Liver (tissue), 9 donors: ENCODE results near the gene CASZ1. TPM values are rescaled to one million over a fixed set of nuclear protein-coding genes. Genes with fewer than 3 reads are reported as not detected.
A peak's percentile ranks its signal among the peaks of the same experiment; 100 is the strongest.

ENCODE experiments used
- DNase-seq: peaks from one replicate; pipeline ENCODE4 v3.0.0-alpha.2; 2017; ENCODE audit warnings: low spot score
- H3K27ac ChIP-seq, 2 donors: one replicate each; pipeline ENCODE4 v1.7.0; 2013; ENCODE audit warnings: inconsistent platforms in 2 of 2, low read length in 2 of 2, control low read depth in 1 of 2, low read depth in 1 of 2, mild to moderate bottlenecking in 1 of 2
- H3K27me3 ChIP-seq, 4 donors: one replicate each; pipeline versions ENCODE4 v1.6.1 to v1.7.0; 2013; ENCODE audit warnings: low read length in 3 of 4, inconsistent platforms in 1 of 4, mild to moderate bottlenecking in 1 of 4, moderate library complexity in 1 of 4; ENCODE audit not compliant: control insufficient read depth in 4 of 4, insufficient read depth in 4 of 4
- H3K36me3 ChIP-seq, 4 donors: one replicate each; pipeline versions ENCODE4 v1.6.1 to v1.7.0; 2013; ENCODE audit warnings: low read length in 3 of 4, mild to moderate bottlenecking in 3 of 4, low read depth in 1 of 4, moderate library complexity in 1 of 4; ENCODE audit not compliant: control insufficient read depth in 4 of 4, insufficient read depth in 3 of 4
- H3K4me1 ChIP-seq, 4 donors: one replicate each; pipeline versions ENCODE4 v1.6.1 to v1.7.0; 2013; ENCODE audit warnings: low read length in 3 of 4, mild to moderate bottlenecking in 3 of 4, moderate library complexity in 1 of 4; ENCODE audit not compliant: control insufficient read depth in 4 of 4, insufficient read depth in 4 of 4
- H3K4me3 ChIP-seq, 3 donors: one replicate each; pipeline versions ENCODE4 v1.6.1 to v1.7.0; 2013; ENCODE audit warnings: low read length in 3 of 3, control low read depth in 1 of 3, low read depth in 1 of 3, mild to moderate bottlenecking in 1 of 3
- H3K9ac ChIP-seq, 2 donors: one replicate each; pipeline ENCODE4 v1.7.0; 2013; ENCODE audit warnings: low read length in 2 of 2, mild to moderate bottlenecking in 2 of 2, moderate library complexity in 2 of 2, control low read depth in 1 of 2, low read depth in 1 of 2
- H3K9me3 ChIP-seq, 4 donors: one replicate each; pipeline versions ENCODE4 v1.6.1 to v1.7.0; 2013; ENCODE audit warnings: low read length in 3 of 4; ENCODE audit not compliant: control insufficient read depth in 4 of 4
- FOXA1 ChIP-seq: IDR thresholded peaks from 2 replicates; pipeline ENCODE4 v1.6.1; 2016; ENCODE audit warnings: antibody characterized with exemption
- GABPA ChIP-seq, 2 donors: IDR thresholded peaks in 1 of 2; conservative IDR thresholded peaks in 1 of 2; 2 replicates each; pipeline ENCODE4 v1.6.1; 2016; ENCODE audit warnings: antibody characterized with exemption in 2 of 2, mild to moderate bottlenecking in 1 of 2, moderate library complexity in 1 of 2
- HNF4A ChIP-seq, 2 donors: conservative IDR thresholded peaks; 2 replicates each; pipeline ENCODE4 v1.6.1; 2016; ENCODE audit warnings: antibody characterized with exemption in 2 of 2, mild to moderate bottlenecking in 2 of 2
- HNF4G ChIP-seq: IDR thresholded peaks from 2 replicates; pipeline ENCODE4 v1.6.1; 2016; ENCODE audit warnings: antibody characterized with exemption
- JUND ChIP-seq, 2 donors: IDR thresholded peaks; 2 replicates each; pipeline ENCODE4 v1.6.1; 2016; ENCODE audit warnings: antibody characterized with exemption in 2 of 2
- RAD21 ChIP-seq, 2 donors: IDR thresholded peaks; 2 replicates each; pipeline ENCODE4 v1.6.1; 2016; ENCODE audit warnings: antibody characterized with exemption in 2 of 2, mild to moderate bottlenecking in 2 of 2
- REST ChIP-seq: IDR thresholded peaks from 2 replicates; pipeline ENCODE4 v1.6.1; 2016; ENCODE audit warnings: antibody characterized with exemption, mild to moderate bottlenecking
- RXRA ChIP-seq, 2 donors: IDR thresholded peaks; 2 replicates each; pipeline ENCODE4 v1.6.1; 2017 to 2018; ENCODE audit warnings: antibody characterized with exemption in 2 of 2, mild to moderate bottlenecking in 1 of 2
- SP1 ChIP-seq: IDR thresholded peaks from 2 replicates; pipeline ENCODE4 v1.6.1; 2018; ENCODE audit warnings: antibody characterized with exemption, mild to moderate bottlenecking
- YY1 ChIP-seq: IDR thresholded peaks from 2 replicates; pipeline ENCODE4 v1.6.1; 2016; ENCODE audit warnings: antibody characterized with exemption, mild to moderate bottlenecking
- WGBS: extraction: QIAGEN DNeasy Blood & Tissue Kit; methylation state at CpG from one replicate; pipeline ENCODE4 v1.1.7; 2013; 5-methylcytosine and 5-hydroxymethylcytosine counted together
- polyA plus RNA-seq, 2 donors: library from polyadenylated mRNA; stranded (reverse) in 1 of 2; unstranded in 1 of 2; fragments of 200-250 nt in 1 of 2; fragments of >200 nt in 1 of 2; fragmentation: Nextera tagmentation in 1 of 2; extraction: Ambion mirVana in 1 of 2; gene quantifications; one replicate each; pipeline versions ENCODE4 v1.2.1 to v1.2.3, GENCODE V29; 2013 to 2015
- total RNA-seq, 2 donors: library from RNA; depleted of rRNA; stranded (reverse); fragments of >200 nt; gene quantifications; one replicate each; pipeline ENCODE4 v1.2.3, GENCODE V29; 2014
- TF ChIP-seq, protein P1 (sequence below): IDR thresholded peaks from 2 replicates; pipeline ENCODE4 v1.6.1; 2016; ENCODE audit warnings: antibody characterized with exemption
- TF ChIP-seq, protein P2 (sequence below): fragments of 150-350 bp; IDR thresholded peaks from 2 replicates; pipeline ENCODE4 v1.5.1; 2017; ENCODE audit warnings: improper control_type of control experiment, low read depth, low read length; ENCODE audit not compliant: missing input control
- TF ChIP-seq, protein P3 (sequence below): IDR thresholded peaks from 2 replicates; pipeline ENCODE4 v1.6.1; 2016; ENCODE audit warnings: antibody characterized with exemption
- donor health status: healthy.
- donor health status: healthy.
- donor health status: healthy.
- donor health status: healthy.
- donor health status: healthy.

The CASZ1 gene
- total and polyA plus RNA-seq, 4 donors: 1.0 to 3.5 (median 1.9) TPM

DNA sequence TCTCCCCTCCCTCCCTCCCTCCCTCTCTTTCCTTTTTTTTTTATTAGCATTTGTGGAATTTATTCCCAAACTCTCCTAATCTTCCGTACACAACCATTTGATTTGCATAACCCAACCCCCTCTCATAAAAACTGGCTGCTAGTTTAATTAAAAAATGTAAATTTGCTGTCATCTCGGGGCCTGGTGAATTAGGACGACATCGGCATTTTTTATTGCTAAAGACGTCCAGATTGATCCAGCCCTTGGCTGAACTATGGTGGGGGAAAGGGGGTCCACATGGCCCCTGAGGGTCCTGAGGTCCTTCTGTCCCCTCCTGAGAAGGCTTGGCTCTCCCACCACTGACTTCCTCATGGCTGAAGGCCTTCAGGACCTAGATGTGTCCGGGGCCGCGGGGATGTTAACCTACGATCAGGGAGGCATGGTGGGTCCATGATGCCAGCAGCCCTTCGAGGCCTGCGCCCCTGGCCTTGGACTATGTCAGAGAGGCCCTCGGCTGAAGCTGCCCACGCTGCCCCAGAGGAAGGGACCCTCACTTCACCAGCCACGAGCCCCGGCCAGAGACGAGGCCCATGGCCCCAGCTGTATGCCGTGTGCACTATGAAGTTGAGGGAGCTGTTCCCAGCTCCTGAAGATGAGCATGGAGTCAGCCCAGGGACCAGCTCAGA lies 105.2 kb downstream of the CASZ1 start:
- Histone ChIP-seq H3K27me3 (no peaks in the 10 kb centered on the region), H3K9ac (no peak overlapping the region), H3K9me3 (no peaks in the 10 kb centered on the region), H3K27ac (no peak overlapping the region), H3K4me1 (peaks cover 13 to 41% (median 28%) of the 10 kb centered on the region in 4 donors), H3K4me3 (no peak overlapping the region), H3K36me3 (no peaks in the 10 kb centered on the region)
- WGBS: 92% methylated on average over 17 of the region's 17 CpGs
- TF ChIP-seq, protein P1, sequence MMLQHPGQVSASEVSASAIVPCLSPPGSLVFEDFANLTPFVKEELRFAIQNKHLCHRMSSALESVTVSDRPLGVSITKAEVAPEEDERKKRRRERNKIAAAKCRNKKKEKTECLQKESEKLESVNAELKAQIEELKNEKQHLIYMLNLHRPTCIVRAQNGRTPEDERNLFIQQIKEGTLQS: no peak
- TF ChIP-seq HNF4G (no peak), SP1 (no peak), REST (no peak), RAD21 (IDR thresholded peaks at IDR 0.05) (no peak), FOXA1 (no peak), HNF4A (conservative IDR thresholded peaks at IDR 0.05) (no peak), YY1 (no peak), RXRA (IDR thresholded peaks at IDR 0.05) (no peak), JUND (IDR thresholded peaks at IDR 0.05) (no peak), GABPA (IDR thresholded peaks at IDR 0.05 in 1 of 2, conservative IDR thresholded peaks at IDR 0.05 in 1 of 2) (no peak)
- TF ChIP-seq, protein P2, sequence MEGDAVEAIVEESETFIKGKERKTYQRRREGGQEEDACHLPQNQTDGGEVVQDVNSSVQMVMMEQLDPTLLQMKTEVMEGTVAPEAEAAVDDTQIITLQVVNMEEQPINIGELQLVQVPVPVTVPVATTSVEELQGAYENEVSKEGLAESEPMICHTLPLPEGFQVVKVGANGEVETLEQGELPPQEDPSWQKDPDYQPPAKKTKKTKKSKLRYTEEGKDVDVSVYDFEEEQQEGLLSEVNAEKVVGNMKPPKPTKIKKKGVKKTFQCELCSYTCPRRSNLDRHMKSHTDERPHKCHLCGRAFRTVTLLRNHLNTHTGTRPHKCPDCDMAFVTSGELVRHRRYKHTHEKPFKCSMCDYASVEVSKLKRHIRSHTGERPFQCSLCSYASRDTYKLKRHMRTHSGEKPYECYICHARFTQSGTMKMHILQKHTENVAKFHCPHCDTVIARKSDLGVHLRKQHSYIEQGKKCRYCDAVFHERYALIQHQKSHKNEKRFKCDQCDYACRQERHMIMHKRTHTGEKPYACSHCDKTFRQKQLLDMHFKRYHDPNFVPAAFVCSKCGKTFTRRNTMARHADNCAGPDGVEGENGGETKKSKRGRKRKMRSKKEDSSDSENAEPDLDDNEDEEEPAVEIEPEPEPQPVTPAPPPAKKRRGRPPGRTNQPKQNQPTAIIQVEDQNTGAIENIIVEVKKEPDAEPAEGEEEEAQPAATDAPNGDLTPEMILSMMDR: no peak
- TF ChIP-seq, protein P3, sequence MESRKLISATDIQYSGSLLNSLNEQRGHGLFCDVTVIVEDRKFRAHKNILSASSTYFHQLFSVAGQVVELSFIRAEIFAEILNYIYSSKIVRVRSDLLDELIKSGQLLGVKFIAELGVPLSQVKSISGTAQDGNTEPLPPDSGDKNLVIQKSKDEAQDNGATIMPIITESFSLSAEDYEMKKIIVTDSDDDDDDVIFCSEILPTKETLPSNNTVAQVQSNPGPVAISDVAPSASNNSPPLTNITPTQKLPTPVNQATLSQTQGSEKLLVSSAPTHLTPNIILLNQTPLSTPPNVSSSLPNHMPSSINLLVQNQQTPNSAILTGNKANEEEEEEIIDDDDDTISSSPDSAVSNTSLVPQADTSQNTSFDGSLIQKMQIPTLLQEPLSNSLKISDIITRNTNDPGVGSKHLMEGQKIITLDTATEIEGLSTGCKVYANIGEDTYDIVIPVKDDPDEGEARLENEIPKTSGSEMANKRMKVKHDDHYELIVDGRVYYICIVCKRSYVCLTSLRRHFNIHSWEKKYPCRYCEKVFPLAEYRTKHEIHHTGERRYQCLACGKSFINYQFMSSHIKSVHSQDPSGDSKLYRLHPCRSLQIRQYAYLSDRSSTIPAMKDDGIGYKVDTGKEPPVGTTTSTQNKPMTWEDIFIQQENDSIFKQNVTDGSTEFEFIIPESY: no peak
- no peak for DNase-seq

GRCh38 chr1:10690484-10690883 lies 106.0 kb downstream of the CASZ1 start:
- H3K9ac ChIP-seq: no peak overlapping the region
- no peaks in the 10 kb centered on the region for H3K27me3 ChIP-seq
- H3K36me3 ChIP-seq: no peaks in the 10 kb centered on the region
- TF ChIP-seq RAD21 (IDR thresholded peaks at IDR 0.05) (peak in 1 of 2 donors; percentile 9), REST (no peak)
- 93% methylated on average over 17 of the region's 17 CpGs for WGBS
- no peak overlapping the region for H3K4me3 ChIP-seq
- peaks cover 19 to 48% (median 34%) of the 10 kb centered on the region in 4 donors for H3K4me1 ChIP-seq
- DNase-seq: no peak
- no peaks in the 10 kb centered on the region for H3K9me3 ChIP-seq
- no peak overlapping the region for H3K27ac ChIP-seq
